Activated T-cell treated with anti-CD3 and anti-CD28 coated beads, Interleukin-2, amount 50 U/mL, for 72 hours (primary cell): ENCODE results near the gene LRIT1. TPM values are rescaled to one million over a fixed set of nuclear protein-coding genes. Genes with fewer than 3 reads are reported as not detected.
A peak's percentile ranks its signal among the peaks of the same experiment; 100 is the strongest.

Experiments
- ATAC-seq, 2 donors: fragments of 150-1000 bp; cut with Tn5 transposase; replicated peaks in 1 of 2; 2 replicates each; pipeline ENCODE4 v1.10.0; 2021; ENCODE audit warnings: moderate library complexity in 2 of 2, mild to moderate bottlenecking in 1 of 2
- DNase-seq, 2 donors: peaks; one replicate each; pipeline ENCODE4 v3.0.0; 2021 to 2022; ENCODE audit warnings: mixed read lengths in 1 of 2
- H3K27ac Mint-ChIP-seq: one replicate; pipeline ENCODE4 v1.8.0; 2022; ENCODE audit warnings: mild to moderate bottlenecking, moderate library complexity, mixed read lengths
- H3K27me3 Mint-ChIP-seq: one replicate; pipeline ENCODE4 v1.8.0; 2022; ENCODE audit warnings: low read depth, mixed read lengths
- H3K36me3 Mint-ChIP-seq, 2 donors: one replicate each; pipeline ENCODE4 v1.8.0; 2022; ENCODE audit warnings: mixed read lengths in 2 of 2, mild to moderate bottlenecking in 1 of 2; ENCODE audit not compliant: insufficient read depth in 2 of 2
- H3K4me1 Mint-ChIP-seq: one replicate; pipeline ENCODE4 v1.8.0; 2022; ENCODE audit warnings: low read depth, mixed read lengths
- H3K4me3 Mint-ChIP-seq, 2 donors: one replicate each; pipeline ENCODE4 v1.8.0; 2022; ENCODE audit warnings: mild to moderate bottlenecking in 2 of 2, mixed read lengths in 2 of 2, moderate library complexity in 2 of 2
- H3K9me3 Mint-ChIP-seq, 2 donors: one replicate each; pipeline ENCODE4 v1.8.0; 2022; ENCODE audit warnings: mixed read lengths in 2 of 2
- total RNA-seq, 2 donors: library from RNA; stranded (reverse); gene quantifications; one replicate each; pipeline ENCODE4 v1.2.3, GENCODE V29; 2022

The LRIT1 gene
- total RNA-seq, 2 donors from 2014 or later: not detected

DNA sequence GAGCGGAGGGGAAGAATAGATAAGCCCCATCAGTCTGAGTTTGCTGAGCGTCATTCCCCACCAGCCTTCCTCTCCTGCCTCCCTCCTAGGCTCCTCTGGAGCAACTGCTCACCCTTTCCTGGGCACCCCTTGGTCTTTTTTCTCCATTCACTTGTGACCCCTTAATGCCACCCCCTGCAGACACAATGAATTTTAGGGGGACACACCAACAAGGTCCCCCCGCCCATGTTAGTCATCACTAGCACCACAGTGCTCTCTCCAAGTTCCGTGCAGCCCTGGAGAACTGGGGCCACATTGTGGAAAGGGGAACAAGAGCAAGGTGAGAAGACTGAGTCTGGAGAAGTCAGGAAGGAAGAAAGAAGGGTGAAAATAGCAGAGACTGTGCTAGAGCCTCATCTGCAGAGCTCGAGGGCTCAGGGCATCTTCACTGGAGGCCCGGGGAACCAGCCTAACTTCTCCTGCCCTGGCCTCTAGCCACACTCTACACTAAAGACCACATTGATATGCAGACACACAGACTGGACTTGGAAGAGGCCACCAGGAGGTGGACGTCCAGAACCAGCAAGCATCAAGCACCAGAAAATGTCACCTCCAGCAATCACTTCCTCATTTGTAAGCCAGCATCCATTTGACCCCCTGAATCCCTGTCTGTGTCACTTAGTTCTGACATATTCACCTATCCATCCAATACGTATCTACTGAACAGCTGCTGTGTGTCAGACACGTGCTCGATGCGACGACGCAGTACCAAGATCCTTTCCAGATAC lies 21.0 kb upstream of the LRIT1 start:
- Mint-ChIP-seq H3K36me3 (no peaks in the 10 kb centered on the region), H3K27ac (no peak overlapping the region), H3K4me1 (peaks cover 14% of the 10 kb centered on the region), H3K9me3 (no peaks in the 10 kb centered on the region), H3K27me3 (peaks cover 48% of the 10 kb centered on the region), H3K4me3 (no peak overlapping the region)
- no peak for DNase-seq
- ATAC-seq: no peak

GRCh38 chr10:84261236-84261915 lies 20.0 kb upstream of the LRIT1 start:
- H3K27ac Mint-ChIP-seq: no peak overlapping the region
- no peaks in the 10 kb centered on the region for H3K9me3 Mint-ChIP-seq
- no peaks in the 10 kb centered on the region for H3K36me3 Mint-ChIP-seq
- H3K4me3 Mint-ChIP-seq: no peak overlapping the region
- ATAC-seq: no peak
- H3K4me1 Mint-ChIP-seq: peaks cover 17% of the 10 kb centered on the region
- DNase-seq: no peak
- peaks cover 48% of the 10 kb centered on the region for H3K27me3 Mint-ChIP-seq

GRCh38 chr10:84258034-84258695 lies 16.8 kb upstream of the LRIT1 start:
- H3K27me3 Mint-ChIP-seq: peaks cover 22% of the 10 kb centered on the region
- H3K9me3 Mint-ChIP-seq: no peaks in the 10 kb centered on the region
- no peaks in the 10 kb centered on the region for H3K36me3 Mint-ChIP-seq
- DNase-seq (no peak), ATAC-seq (no peak)
- H3K27ac Mint-ChIP-seq: no peak overlapping the region
- H3K4me1 Mint-ChIP-seq: peaks cover 8% of the 10 kb centered on the region
- no peak overlapping the region for H3K4me3 Mint-ChIP-seq

DNA sequence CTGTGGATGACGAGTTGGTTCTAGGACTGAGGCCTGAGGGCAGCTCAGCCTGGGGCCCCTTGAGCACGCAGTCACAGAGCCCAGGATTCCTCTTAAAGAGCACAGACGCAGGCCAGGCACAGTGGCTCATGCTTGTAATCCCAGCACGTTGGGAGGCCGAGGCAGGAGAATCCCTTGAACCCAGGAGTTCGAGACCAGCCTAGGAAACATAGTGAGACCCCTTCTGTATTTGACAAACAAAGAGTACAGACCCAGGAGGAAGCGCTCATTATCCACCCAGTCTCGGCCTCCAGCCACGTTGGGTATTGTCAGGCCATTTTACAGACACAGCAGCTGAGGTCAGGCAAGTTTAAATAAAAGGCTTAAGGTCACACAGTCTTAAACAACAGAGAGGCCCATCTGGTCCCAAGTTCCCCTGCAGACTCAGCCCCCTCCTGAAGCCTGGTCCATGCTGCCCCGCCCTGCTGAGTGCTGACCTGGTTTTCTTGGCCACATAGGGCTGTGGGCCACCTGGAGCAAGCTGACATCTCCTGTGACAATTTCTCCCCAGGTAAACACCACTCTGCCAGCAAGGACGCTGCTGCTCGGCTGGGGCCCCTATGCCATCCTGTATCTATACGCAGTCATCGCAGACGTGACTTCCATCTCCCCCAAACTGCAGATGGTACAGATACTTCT lies 16.1 kb upstream of the LRIT1 start:
- peaks cover 8% of the 10 kb centered on the region for H3K4me1 Mint-ChIP-seq
- H3K36me3 Mint-ChIP-seq: no peaks in the 10 kb centered on the region
- no peak for ATAC-seq
- H3K27me3 Mint-ChIP-seq: peaks cover 16% of the 10 kb centered on the region
- peak overlapping the region in 1 of 2 donors; percentile 27 for H3K4me3 Mint-ChIP-seq
- DNase-seq: no peak
- H3K9me3 Mint-ChIP-seq: no peaks in the 10 kb centered on the region
- H3K27ac Mint-ChIP-seq: no peak overlapping the region

DNA sequence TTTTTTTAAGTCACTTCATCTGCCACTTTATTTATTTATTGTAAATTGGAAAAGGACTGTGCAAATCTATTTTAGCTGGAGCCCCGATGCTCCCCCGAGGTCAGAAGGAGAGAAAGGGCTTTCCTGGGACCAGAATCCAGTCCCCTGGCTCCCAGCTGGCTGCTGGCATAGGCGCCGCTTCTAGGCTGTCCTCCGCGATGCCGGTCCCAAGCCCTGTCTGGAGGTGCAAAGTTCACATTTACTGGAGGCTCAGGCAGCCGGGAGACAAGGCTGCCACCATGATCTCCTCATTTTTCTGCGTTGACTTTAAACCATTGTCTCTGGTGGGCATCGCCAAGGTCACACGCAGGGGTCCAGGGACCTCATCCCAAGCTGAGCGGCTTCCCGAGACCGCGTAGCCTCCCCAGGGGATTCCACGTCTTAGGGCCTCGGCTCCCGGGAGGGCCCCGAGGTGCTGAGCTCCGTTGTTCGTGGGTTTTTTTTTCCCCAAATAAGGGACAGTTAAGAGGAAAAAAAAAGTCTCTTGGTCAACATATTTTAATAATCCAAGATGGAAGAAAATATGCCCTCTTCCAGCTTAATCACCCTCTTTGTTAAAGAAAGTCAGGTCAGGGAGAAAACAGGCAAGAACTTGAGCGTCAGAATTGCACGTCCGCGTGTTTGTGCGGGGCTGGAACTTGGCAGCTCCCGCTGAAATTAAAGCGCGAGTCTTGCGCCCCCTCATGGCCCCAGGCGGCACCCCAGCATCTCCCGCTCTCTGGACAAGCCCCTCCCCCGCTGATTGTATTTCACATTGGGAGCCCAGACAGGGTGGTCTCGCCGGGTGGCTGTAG lies 15.4 kb upstream of the LRIT1 start:
- Mint-ChIP-seq H3K9me3 (no peaks in the 10 kb centered on the region), H3K4me3 (peak overlapping the region in 1 of 2 donors; percentile 27), H3K36me3 (no peaks in the 10 kb centered on the region), H3K27ac (no peak overlapping the region), H3K4me1 (peaks cover 8% of the 10 kb centered on the region), H3K27me3 (peaks cover 13% of the 10 kb centered on the region)
- DNase-seq (peak; percentile 55 to 58), ATAC-seq (peak; percentile 59 to 63)

- DNase-seq: no peak
- H3K9me3 Mint-ChIP-seq: no peaks in the 10 kb centered on the region
- no peaks in the 10 kb centered on the region for H3K36me3 Mint-ChIP-seq
- no peak overlapping the region for H3K4me3 Mint-ChIP-seq
- peaks cover 8% of the 10 kb centered on the region for H3K4me1 Mint-ChIP-seq
- ATAC-seq: no peak
- H3K27me3 Mint-ChIP-seq: peaks cover 2% of the 10 kb centered on the region
- H3K27ac Mint-ChIP-seq: no peak overlapping the region
Measured at GRCh38 chr10:84254552-84255478, 13.5 kb upstream of the LRIT1 start.

GRCh38 chr10:84248794-84249193 lies 7.4 kb upstream of the LRIT1 start:
- Mint-ChIP-seq H3K4me1 (no peaks in the 10 kb centered on the region), H3K36me3 (no peaks in the 10 kb centered on the region), H3K9me3 (no peaks in the 10 kb centered on the region), H3K27ac (no peak overlapping the region), H3K27me3 (peaks cover 6% of the 10 kb centered on the region), H3K4me3 (no peak overlapping the region)
- no peak for DNase-seq
- no peak for ATAC-seq

DNA sequence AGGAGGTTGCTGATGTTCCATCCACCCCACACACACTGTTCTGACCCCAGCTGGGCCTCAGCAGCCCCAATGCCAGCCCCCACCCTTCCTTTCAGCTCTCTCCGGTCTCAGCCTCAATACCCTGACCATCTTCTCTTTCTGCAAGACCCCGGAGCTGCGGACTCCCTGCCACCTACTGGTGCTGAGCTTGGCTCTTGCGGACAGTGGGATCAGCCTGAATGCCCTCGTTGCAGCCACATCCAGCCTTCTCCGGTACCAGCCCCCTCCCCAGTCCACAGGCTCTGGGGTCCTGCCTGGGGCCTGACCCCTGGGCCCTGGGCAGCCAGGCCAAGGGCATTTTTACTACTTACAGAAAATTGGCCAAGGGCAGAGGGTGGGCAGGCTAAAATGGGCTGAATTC lies 6.2 kb upstream of the LRIT1 start:
- no peak overlapping the region for H3K4me3 Mint-ChIP-seq
- no peaks in the 10 kb centered on the region for H3K9me3 Mint-ChIP-seq
- no peak for ATAC-seq
- no peaks in the 10 kb centered on the region for H3K4me1 Mint-ChIP-seq
- no peaks in the 10 kb centered on the region for H3K36me3 Mint-ChIP-seq
- DNase-seq: no peak
- peaks cover 6% of the 10 kb centered on the region for H3K27me3 Mint-ChIP-seq
- no peak overlapping the region for H3K27ac Mint-ChIP-seq

DNA sequence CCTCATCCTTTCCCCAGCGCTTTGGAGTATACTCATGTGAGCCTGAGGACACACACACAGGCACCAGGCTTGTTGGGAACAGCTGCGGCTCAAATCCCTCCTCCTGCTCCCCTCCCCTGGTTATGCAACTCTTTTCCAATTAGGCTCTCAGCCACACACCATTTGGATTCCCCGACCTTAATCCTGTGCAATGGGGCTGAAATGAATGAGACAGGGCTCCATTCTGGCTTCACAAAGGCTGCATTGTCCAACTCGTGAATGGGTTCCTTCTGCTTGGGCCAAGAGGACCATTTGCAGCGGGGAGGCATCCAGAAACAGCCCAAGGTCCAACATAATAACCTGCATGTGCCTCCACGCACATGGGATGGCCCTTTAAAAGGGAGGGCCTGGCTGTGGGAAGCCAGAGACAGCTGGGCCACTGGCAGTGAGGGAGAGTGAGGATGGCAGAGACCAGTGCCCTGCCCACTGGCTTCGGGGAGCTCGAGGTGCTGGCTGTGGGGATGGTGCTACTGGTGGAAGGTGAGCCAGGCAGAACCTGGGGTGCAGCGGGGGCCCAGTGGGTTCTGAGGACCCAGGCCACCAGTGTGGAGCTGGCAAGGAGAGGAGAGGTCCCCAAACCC lies 3.4 kb upstream of the LRIT1 start, which contains the start of gene RGR:
Gene RGR (plus strand): TSS at position 403 of the 620 bp plus-strand sequence. CDS start 38 bp downstream, at position 441.
- Mint-ChIP-seq H3K4me3 (no peak within 1 kb of the TSS), H3K27me3 (peaks cover 6% of the 10 kb centered on the region)
- no peak for ATAC-seq

DNA sequence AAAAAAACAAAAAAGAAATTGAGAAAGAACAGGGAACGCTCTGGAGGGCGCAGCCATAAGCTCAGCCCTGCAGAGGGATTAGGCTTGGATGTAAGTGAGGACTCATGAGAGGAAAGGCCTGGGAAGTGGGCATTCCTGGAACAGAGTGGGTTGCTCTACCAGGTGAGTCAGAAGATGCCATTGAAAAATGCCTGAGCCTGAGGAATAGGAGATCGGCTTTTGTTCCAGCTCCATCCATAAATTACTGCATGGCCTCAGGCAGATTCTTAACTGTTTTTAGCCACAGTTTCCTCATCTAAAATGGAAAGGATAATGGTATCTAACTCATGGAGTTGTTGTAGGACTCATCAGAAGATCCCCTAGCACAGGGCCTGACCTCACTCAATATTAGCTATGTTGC lies 2.4 kb upstream of the LRIT1 start:
- ATAC-seq (no peak), DNase-seq (no peak)
- Mint-ChIP-seq H3K27me3 (peaks cover 11% of the 10 kb centered on the region), H3K4me3 (no peak overlapping the region), H3K4me1 (no peaks in the 10 kb centered on the region), H3K9me3 (no peaks in the 10 kb centered on the region), H3K36me3 (no peaks in the 10 kb centered on the region), H3K27ac (no peak overlapping the region)

More for the DNA sequence above, 3.4 kb upstream of the LRIT1 start, which contains the start of gene RGR:
- Mint-ChIP-seq H3K9me3 (no peaks in the 10 kb centered on the region), H3K27ac (no peak within 1 kb of the TSS), H3K4me1 (no peaks in the 10 kb centered on the region), H3K36me3 (no peaks in the 10 kb centered on the region)
- no peak for DNase-seq

DNA sequence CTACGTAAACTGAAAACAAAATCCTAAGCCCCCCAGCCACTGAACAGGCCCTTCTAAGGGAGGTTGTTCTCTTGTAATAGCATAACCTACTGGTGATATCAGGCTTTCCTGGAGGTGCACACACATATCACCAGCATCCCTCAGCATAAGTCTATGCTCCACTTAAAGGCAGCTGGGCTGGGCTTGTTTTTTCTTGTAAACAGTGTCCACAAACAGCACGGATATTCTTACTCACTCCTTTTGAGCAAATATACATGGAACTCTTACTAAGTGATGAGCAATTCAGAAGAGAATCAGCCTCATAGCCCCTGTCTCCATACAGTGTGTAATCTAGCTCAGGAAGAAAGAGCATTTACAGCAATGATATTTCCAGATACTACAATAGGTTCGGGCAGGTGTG lies 2.4 kb downstream of the LRIT1 start:
- Mint-ChIP-seq H3K4me3 (no peak overlapping the region), H3K4me1 (no peaks in the 10 kb centered on the region), H3K27me3 (peaks cover 7% of the 10 kb centered on the region), H3K9me3 (no peaks in the 10 kb centered on the region), H3K36me3 (no peaks in the 10 kb centered on the region), H3K27ac (no peak overlapping the region)
- DNase-seq (no peak), ATAC-seq (no peak)
